ENCODE results near the gene DNAJC27. TPM values are rescaled to one million over a fixed set of nuclear protein-coding genes. Genes with fewer than 3 reads are reported as not detected.

DNAJC27 gene
- total RNA-seq, 2 donors from 2014 or later: 6.2 to 6.5 TPM

DNA sequence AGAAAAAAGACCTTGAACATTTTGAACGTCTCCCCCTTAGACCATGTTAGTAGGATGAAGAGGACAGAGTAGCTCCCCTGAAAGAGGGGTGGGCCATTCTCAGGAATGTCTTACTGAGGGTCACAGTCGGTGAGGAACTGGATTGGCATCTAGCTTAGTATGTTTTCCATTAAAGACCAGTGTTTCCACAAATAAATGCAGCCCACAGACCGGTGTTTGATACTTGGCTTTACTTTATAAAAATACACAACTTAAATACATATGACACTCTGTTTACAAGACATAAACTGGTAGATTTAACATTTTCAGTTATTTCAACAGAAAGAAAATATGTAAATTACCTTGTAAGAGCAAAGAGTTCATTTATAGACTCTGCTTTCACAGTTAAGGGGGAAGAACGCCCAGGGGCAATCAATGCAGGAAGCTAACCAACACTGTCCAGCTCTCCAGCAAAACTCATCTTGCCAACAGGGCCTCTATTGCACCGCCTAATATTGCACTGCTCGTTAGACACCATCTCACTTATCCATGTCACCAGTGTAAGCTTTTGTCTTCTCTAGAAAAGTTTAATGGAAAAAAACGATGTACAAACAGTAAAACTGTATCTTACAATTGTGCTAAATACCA lies 28.2 kb downstream of the DNAJC27 start:
- no peak for DNase-seq
- no peak for TF ChIP-seq CTCF (conservative IDR thresholded peaks at IDR 0.05)
- Mint-ChIP-seq H3K36me3 (ENCODE audit: low read depth) (peaks cover 8% of the 10 kb centered on the region), H3K27ac (no peak overlapping the region), H3K9me3 (no peaks in the 10 kb centered on the region), H3K27me3 (ENCODE audit: insufficient read depth) (no peaks in the 10 kb centered on the region), H3K4me1 (no peaks in the 10 kb centered on the region), H3K4me3 (no peak overlapping the region)
- Histone ChIP-seq H3K36me3 (ENCODE audit: control insufficient read depth, insufficient read depth, low read length) (peaks cover 9% of the 10 kb centered on the region), H3K27me3 (ENCODE audit: control insufficient read depth, insufficient read depth, low read length, poor library complexity, severe bottlenecking) (no peaks in the 10 kb centered on the region), H3K4me3 (ENCODE audit: low read length) (no peak overlapping the region), H3K9ac (ENCODE audit: extremely low read depth, low read length, poor library complexity, severe bottlenecking) (no peak overlapping the region), H3K9me3 (ENCODE audit: control insufficient read depth, low read length) (no peaks in the 10 kb centered on the region), H3K4me1 (ENCODE audit: control insufficient read depth, insufficient read depth, low read length) (no peaks in the 10 kb centered on the region), H3K27ac (ENCODE audit: low read depth, low read length) (no peak overlapping the region)
- 91 to 92% methylated on average over 4 to 7 of the region's 7 CpGs for WGBS, 2 experiments (ENCODE audit: insufficient coverage in 1 of 2, insufficient read length in 1 of 2)

GRCh38 chr2:24939353-24939752 lies 32.4 kb downstream of the DNAJC27 start:
- no peak for TF ChIP-seq CTCF (conservative IDR thresholded peaks at IDR 0.05)
- DNase-seq: no peak
- no peaks in the 10 kb centered on the region for H3K36me3 ChIP-seq (ENCODE audit: control insufficient read depth, insufficient read depth, low read length)

DNA sequence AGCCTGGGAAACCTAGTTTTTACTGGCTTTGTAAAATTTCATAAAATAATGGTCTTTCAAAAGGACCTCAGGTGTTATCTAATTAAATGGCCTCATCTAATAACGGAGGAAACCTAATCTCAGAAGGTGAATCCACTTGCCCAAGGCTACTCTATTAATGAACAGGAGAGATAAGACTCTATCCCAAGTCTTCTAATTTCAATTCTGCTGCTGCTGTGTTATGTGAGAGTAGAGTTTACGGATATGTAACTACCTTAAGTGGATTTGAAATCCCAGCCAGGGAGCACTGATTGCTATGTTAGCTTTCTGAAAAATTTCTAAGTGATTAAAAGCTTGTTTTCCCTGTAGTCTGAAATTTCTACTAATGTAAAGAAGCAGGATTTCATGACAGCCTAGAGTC lies 34.5 kb downstream of the DNAJC27 start:
- Mint-ChIP-seq H3K4me3 (no peak overlapping the region), H3K36me3 (ENCODE audit: low read depth) (no peaks in the 10 kb centered on the region), H3K27me3 (ENCODE audit: insufficient read depth) (no peaks in the 10 kb centered on the region), H3K9me3 (no peaks in the 10 kb centered on the region), H3K4me1 (peaks cover 6% of the 10 kb centered on the region), H3K27ac (no peak overlapping the region)
- Histone ChIP-seq H3K27ac (ENCODE audit: low read depth, low read length) (no peak overlapping the region), H3K36me3 (ENCODE audit: control insufficient read depth, insufficient read depth, low read length) (no peaks in the 10 kb centered on the region), H3K4me3 (ENCODE audit: low read length) (no peak overlapping the region), H3K4me1 (ENCODE audit: control insufficient read depth, insufficient read depth, low read length) (no peaks in the 10 kb centered on the region), H3K9ac (ENCODE audit: extremely low read depth, low read length, poor library complexity, severe bottlenecking) (no peak overlapping the region), H3K27me3 (ENCODE audit: control insufficient read depth, insufficient read depth, low read length, poor library complexity, severe bottlenecking) (no peaks in the 10 kb centered on the region), H3K9me3 (ENCODE audit: control insufficient read depth, low read length) (no peaks in the 10 kb centered on the region)
- WGBS, 2 experiments (ENCODE audit: insufficient coverage in 1 of 2, insufficient read length in 1 of 2): 90 to 94% methylated on average over 2 of the region's 2 CpGs
- TF ChIP-seq CTCF (conservative IDR thresholded peaks at IDR 0.05): no peak
- DNase-seq: no peak

More at GRCh38 chr2:24939353-24939752, 32.4 kb downstream of the DNAJC27 start:
- H3K27ac ChIP-seq (ENCODE audit: low read depth, low read length): no peak overlapping the region
- no peaks in the 10 kb centered on the region for H3K4me1 ChIP-seq (ENCODE audit: control insufficient read depth, insufficient read depth, low read length)
- no peak overlapping the region for H3K9ac ChIP-seq (ENCODE audit: extremely low read depth, low read length, poor library complexity, severe bottlenecking)
- no peak overlapping the region for H3K4me3 ChIP-seq (ENCODE audit: low read length)
- WGBS, 2 experiments (ENCODE audit: insufficient coverage in 1 of 2, insufficient read length in 1 of 2): 94 to 100% methylated on average over 2 to 6 of the region's 6 CpGs
- Mint-ChIP-seq H3K27ac (no peak overlapping the region), H3K4me1 (no peaks in the 10 kb centered on the region), H3K27me3 (ENCODE audit: insufficient read depth) (no peaks in the 10 kb centered on the region), H3K9me3 (no peaks in the 10 kb centered on the region), H3K4me3 (no peak overlapping the region), H3K36me3 (ENCODE audit: low read depth) (no peaks in the 10 kb centered on the region)
- H3K9me3 ChIP-seq (ENCODE audit: control insufficient read depth, low read length): no peaks in the 10 kb centered on the region
- H3K27me3 ChIP-seq (ENCODE audit: control insufficient read depth, insufficient read depth, low read length, poor library complexity, severe bottlenecking): no peaks in the 10 kb centered on the region
